Transverse colon (tissue), 4 donors: ENCODE results near the gene C4orf54.

Experiments used
- CTCF ChIP-seq, 5 experiments: fragments of 200-600 bp in 3 of 5; fragments of 450-650 bp in 2 of 5; sonication (generic) in 3 of 5; IDR thresholded peaks; 1 replicate in 2 of 5; 2 replicates in 3 of 5; pipeline ENCODE4 v1.5.1; 2016 to 2017; ENCODE audit warnings: antibody characterized with exemption in 5 of 5, inconsistent platforms in 3 of 5, mild to moderate bottlenecking in 2 of 5, moderate library complexity in 1 of 5
- EP300 ChIP-seq: sonication (generic); formaldehyde crosslinking; IDR thresholded peaks from one replicate; pipeline ENCODE4 v1.6.1; 2017; ENCODE audit warnings: antibody characterized with exemption, low read depth
- POLR2A ChIP-seq: fragments of 450-650 bp; IDR thresholded peaks from one replicate; pipeline ENCODE4 v1.6.1; 2016; ENCODE audit warnings: antibody characterized with exemption, mild to moderate bottlenecking, moderate library complexity
- POLR2AphosphoS5 ChIP-seq, 3 donors: sonication (generic); formaldehyde crosslinking; IDR thresholded peaks; one replicate each; pipeline ENCODE4 v1.6.1; 2016; ENCODE audit warnings: antibody characterized with exemption in 3 of 3

GRCh38 chr4:99653916-99654315, 3.7 kb downstream of the C4orf54 start:
- no peak for TF ChIP-seq POLR2A
- no peak for TF ChIP-seq POLR2AphosphoS5 (IDR thresholded peaks at IDR 0.05)
- no peak for TF ChIP-seq CTCF (IDR thresholded peaks at IDR 0.05)
- no peak for TF ChIP-seq EP300
